HepG2 (cell line): Measurements from ENCODE around the gene PRDX6. TPM values are rescaled to one million over a fixed set of nuclear protein-coding genes. Genes with fewer than 3 reads are reported as not detected.

Source experiments
- CBX1 ChIP-seq: IDR thresholded peaks from one replicate; pipeline ENCODE4 v1.6.1; 2016; ENCODE audit warnings: antibody characterized with exemption, low read depth
- DDIT3 ChIP-seq: sonication (generic); formaldehyde crosslinking; IDR thresholded peaks from 2 replicates; pipeline ENCODE4 v1.4.0; 2020; ENCODE audit warnings: mild to moderate bottlenecking, missing genetic modification reagents
- GMEB1 ChIP-seq: sonication (generic); formaldehyde crosslinking; IDR thresholded peaks from 2 replicates; pipeline ENCODE4 v1.5.1; 2020; ENCODE audit warnings: missing genetic modification reagents, mild to moderate bottlenecking, borderline replicate concordance
- MZF1 ChIP-seq: sonication (generic); formaldehyde crosslinking; IDR thresholded peaks from 2 replicates; pipeline ENCODE4 v1.8.1; 2023; ENCODE audit warnings: mild to moderate bottlenecking, missing genetic modification reagents, borderline replicate concordance
- ZBED4 ChIP-seq: sonication (generic); formaldehyde crosslinking; IDR thresholded peaks from 2 replicates; pipeline ENCODE4 v1.4.0; 2020; ENCODE audit warnings: missing genetic modification reagents, borderline replicate concordance
- ZNF207 ChIP-seq: fragments of 450-650 bp; IDR thresholded peaks from 2 replicates; pipeline ENCODE4 v1.6.1; 2016; ENCODE audit warnings: antibody characterized with exemption, borderline replicate concordance
- ZNF850 ChIP-seq: sonication (generic); formaldehyde crosslinking; conservative IDR thresholded peaks from 2 replicates; pipeline ENCODE4 v1.9.0; 2021; ENCODE audit warnings: mild to moderate bottlenecking, missing genetic modification reagents
- polyA plus RNA-seq, 8 experiments: library from polyadenylated mRNA; depleted of rRNA in 3 of 8; stranded (reverse) in 7 of 8; unstranded in 1 of 8; fragments of >200 nt; fragmentation: Illumina TruSeq in 4 of 8; extraction: Trizol in 4 of 8; gene quantifications; 2 replicates each; pipeline versions ENCODE4 v1.2.1 to v1.2.3, GENCODE V29; 2011 to 2016; ENCODE audit warnings: low read depth in 4 of 8, missing spikeins in 1 of 8, mixed read lengths in 1 of 8; ENCODE audit not compliant: insufficient read depth in 1 of 8
- total RNA-seq, 5 experiments: library from RNA; depleted of rRNA; stranded (reverse); fragments of >200 nt; fragmentation: Illumina TruSeq; extraction: Trizol; gene quantifications; 2 replicates each; pipeline ENCODE4 v1.2.3, GENCODE V29; 2016; ENCODE audit warnings: low read depth in 1 of 5
- TF ChIP-seq, protein P1 (sequence below): sonication (generic); formaldehyde crosslinking; IDR thresholded peaks from 2 replicates; pipeline ENCODE4 v1.5.0; 2020; ENCODE audit warnings: missing genetic modification reagents

Gene PRDX6
- total and polyA plus RNA-seq, 2 of the 13 experiments (the other 11 are each of a cell fraction or from before 2014, with no cell fraction given): 224 to 309 TPM

GRCh38 chr1:173448945-173449344 is 28.2 kb upstream of the PRDX6 start (continued):
- TF ChIP-seq GMEB1 (CRISPR knock-in tag) (no peak), DDIT3 (no peak), ZNF850 (CRISPR knock-in tag) (no peak), ZNF207 (no peak), ZBED4 (CRISPR knock-in tag) (no peak), MZF1 (no peak), CBX1 (no peak)
- TF ChIP-seq, protein P1, sequence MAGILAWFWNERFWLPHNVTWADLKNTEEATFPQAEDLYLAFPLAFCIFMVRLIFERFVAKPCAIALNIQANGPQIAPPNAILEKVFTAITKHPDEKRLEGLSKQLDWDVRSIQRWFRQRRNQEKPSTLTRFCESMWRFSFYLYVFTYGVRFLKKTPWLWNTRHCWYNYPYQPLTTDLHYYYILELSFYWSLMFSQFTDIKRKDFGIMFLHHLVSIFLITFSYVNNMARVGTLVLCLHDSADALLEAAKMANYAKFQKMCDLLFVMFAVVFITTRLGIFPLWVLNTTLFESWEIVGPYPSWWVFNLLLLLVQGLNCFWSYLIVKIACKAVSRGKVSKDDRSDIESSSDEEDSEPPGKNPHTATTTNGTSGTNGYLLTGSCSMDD: no peak
